A673 (cell line): ENCODE measurements around the gene RPL14. TPM values are rescaled to one million over a fixed set of nuclear protein-coding genes. Genes with fewer than 3 reads are reported as not detected.

Experiments
- BruUV-seq: library from RNA; stranded (reverse); fragments of 400-500 nt; replicated peaks from 2 replicates; lab custom pipeline; 2021; lab: Mats Ljungman, UMichigan
- CTCF ChIA-PET: fragments of 300-600 bp; sonication (Branson Sonifier 250); formaldehyde crosslinking; loops from one replicate; lab custom pipeline; 2022; ENCODE audit warnings: antibody characterized with exemption; lab: Charles Lee
- POLR2A ChIA-PET: fragments of 300-600 bp; sonication (Branson Sonifier 250); formaldehyde crosslinking; loops from one replicate; lab custom pipeline; 2022; ENCODE audit warnings: antibody characterized with exemption; ENCODE audit not compliant: low non-redundant PET; lab: Charles Lee
- DNase-seq: peaks from one replicate; pipeline ENCODE4 v3.0.0-alpha.2; 2015; ENCODE audit warnings: low spot score
- H3K27ac ChIP-seq: fragments of 200-600 bp; sonication (generic); 2 replicates; pipeline ENCODE4 v1.5.1; 2016; ENCODE audit warnings: mixed run types, low read depth, mild to moderate bottlenecking, mixed read lengths, antibody characterized with exemption, low read length; ENCODE audit not compliant: poor library complexity, severe bottlenecking
- H3K27me3 ChIP-seq: fragments of 200-600 bp; sonication (generic); replicated peaks from 2 replicates; pipeline ENCODE4 v1.6.1; 2017; ENCODE audit warnings: mixed run types, low read depth, mild to moderate bottlenecking, mixed read lengths, antibody characterized with exemption, low read length; ENCODE audit not compliant: insufficient read depth, poor library complexity
- H3K36me3 ChIP-seq: fragments of 200-600 bp; sonication (generic); 2 replicates; pipeline ENCODE4 v1.6.1; 2016; ENCODE audit warnings: mixed run types, mild to moderate bottlenecking, mixed read lengths, antibody characterized with exemption, low read length; ENCODE audit not compliant: insufficient read depth, poor library complexity, severe bottlenecking
- H3K4me1 ChIP-seq: fragments of 200-600 bp; sonication (generic); 2 replicates; pipeline ENCODE4 v1.6.1; 2017; ENCODE audit warnings: mixed run types, mild to moderate bottlenecking, mixed read lengths, antibody characterized with exemption, low read length; ENCODE audit not compliant: insufficient read depth, poor library complexity, severe bottlenecking
- H3K4me3 ChIP-seq: fragments of 200-600 bp; sonication (generic); 2 replicates; pipeline ENCODE4 v1.5.1; 2016; ENCODE audit warnings: low read depth, mixed run types, mild to moderate bottlenecking, mixed read lengths, low read length; ENCODE audit not compliant: poor library complexity, severe bottlenecking
- H3K9me3 ChIP-seq: fragments of 200-600 bp; sonication (generic); 2 replicates; pipeline ENCODE4 v1.6.1; 2016; ENCODE audit warnings: mixed run types, low read depth, mild to moderate bottlenecking, mixed read lengths, antibody characterized with exemption, low read length; ENCODE audit not compliant: poor library complexity, severe bottlenecking
- EZH2 ChIP-seq: fragments of 200-600 bp; sonication (generic); IDR thresholded peaks from 2 replicates; pipeline ENCODE4 v1.6.1; 2017; ENCODE audit warnings: borderline replicate concordance, low read depth, mild to moderate bottlenecking, mixed read lengths, antibody characterized with exemption, low read length; ENCODE audit not compliant: poor library complexity, severe bottlenecking
- intact Hi-C: fragments of 100-400 bp; cut with micrococcal nuclease; formaldehyde crosslinking; loops from one replicate; pipeline ENCODE4 v1.10.0; 2022; ENCODE audit not compliant: unreplicated experiment
- total RNA-seq: library from RNA; stranded (reverse); gene quantifications from 2 replicates; pipeline ENCODE4 v1.2.3, GENCODE V29; 2021
- TF ChIP-seq, protein P1 (sequence below): fragments of 300-800, 200-600 bp; sonication (generic); conservative IDR thresholded peaks from 2 replicates; pipeline ENCODE4 v1.5.1; 2017; ENCODE audit warnings: low read depth, mild to moderate bottlenecking, antibody characterized with exemption, low read length, moderate library complexity, mixed read lengths

The RPL14 gene
- total RNA-seq, 1 experiment from 2014 or later = 980 TPM

DNA sequence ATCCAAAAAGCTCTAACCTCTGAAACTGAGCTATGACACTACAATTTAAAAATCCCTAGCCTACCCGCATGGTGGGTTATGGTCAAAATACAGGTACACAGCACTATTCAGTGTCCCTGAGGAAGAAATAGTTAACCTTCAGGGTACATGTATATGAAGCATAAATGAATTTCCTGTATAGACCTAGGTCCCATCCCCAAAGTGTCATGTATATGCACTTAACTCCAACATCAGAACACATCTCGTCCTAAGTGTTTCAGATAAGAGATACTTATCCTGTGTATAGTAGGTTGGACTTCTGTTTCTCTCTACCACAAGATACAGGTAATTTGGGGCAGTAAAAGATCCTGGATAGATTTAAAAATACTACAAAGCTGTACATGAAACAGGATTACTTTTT is 6.4 kb downstream of the RPL14 start:
- H3K27me3 ChIP-seq = no peaks in the 10 kb centered on the region
- H3K4me3 ChIP-seq = no peak overlapping the region
- H3K9me3 ChIP-seq = no peaks in the 10 kb centered on the region
- H3K36me3 ChIP-seq = peaks cover 50% of the 10 kb centered on the region
- H3K27ac ChIP-seq = no peak overlapping the region
- DNase-seq = no peak
- TF ChIP-seq EZH2 = no peak
- TF ChIP-seq, protein P1, sequence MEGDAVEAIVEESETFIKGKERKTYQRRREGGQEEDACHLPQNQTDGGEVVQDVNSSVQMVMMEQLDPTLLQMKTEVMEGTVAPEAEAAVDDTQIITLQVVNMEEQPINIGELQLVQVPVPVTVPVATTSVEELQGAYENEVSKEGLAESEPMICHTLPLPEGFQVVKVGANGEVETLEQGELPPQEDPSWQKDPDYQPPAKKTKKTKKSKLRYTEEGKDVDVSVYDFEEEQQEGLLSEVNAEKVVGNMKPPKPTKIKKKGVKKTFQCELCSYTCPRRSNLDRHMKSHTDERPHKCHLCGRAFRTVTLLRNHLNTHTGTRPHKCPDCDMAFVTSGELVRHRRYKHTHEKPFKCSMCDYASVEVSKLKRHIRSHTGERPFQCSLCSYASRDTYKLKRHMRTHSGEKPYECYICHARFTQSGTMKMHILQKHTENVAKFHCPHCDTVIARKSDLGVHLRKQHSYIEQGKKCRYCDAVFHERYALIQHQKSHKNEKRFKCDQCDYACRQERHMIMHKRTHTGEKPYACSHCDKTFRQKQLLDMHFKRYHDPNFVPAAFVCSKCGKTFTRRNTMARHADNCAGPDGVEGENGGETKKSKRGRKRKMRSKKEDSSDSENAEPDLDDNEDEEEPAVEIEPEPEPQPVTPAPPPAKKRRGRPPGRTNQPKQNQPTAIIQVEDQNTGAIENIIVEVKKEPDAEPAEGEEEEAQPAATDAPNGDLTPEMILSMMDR = no peak
- POLR2A ChIA-PET = no interaction called here
- no TSS peak for BruUV-seq
- H3K4me1 ChIP-seq = no peaks in the 10 kb centered on the region
- intact Hi-C loops = no loop called here
- CTCF ChIA-PET = no interaction called here

DNA sequence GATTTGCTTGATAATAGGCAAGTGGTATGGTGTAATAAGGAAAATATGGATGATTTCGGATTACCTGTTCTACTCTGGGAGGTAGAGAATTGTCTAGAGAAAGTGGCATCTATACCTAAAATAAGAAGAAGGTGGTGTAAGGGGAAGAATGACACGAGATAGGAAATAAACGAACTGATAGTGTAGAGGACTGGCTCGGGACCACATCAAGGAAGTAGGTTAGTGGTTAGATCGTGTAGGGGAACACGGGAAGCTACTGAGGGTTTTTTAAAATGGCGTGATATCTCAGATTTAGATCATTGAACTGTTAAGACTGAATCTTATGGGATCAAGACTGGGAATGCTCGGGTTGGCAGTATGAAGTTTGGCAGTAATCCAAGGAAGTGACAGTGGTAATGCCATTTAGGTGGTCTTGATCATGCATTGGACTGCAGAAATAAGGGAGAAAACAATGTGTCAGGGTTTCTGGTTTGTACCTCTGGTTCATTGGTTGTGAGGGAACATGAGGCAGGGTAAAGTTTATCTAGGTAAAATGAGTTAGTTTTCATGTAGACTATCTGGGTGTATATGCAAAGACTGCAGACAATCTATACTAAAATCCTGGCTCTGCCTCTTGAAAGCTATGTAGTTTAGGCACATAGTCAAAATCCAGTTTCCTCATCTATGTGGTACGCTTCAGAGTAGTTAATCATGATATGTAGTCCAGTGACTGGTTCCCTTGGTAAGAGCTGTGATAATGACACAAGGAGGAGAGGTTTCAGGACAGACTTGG is 7.4 kb downstream of the RPL14 start:
- no peaks in the 10 kb centered on the region for H3K27me3 ChIP-seq
- H3K36me3 ChIP-seq = peaks cover 41% of the 10 kb centered on the region
- ChIA-PET POLR2A (interaction anchor here (0.6 kb wide), 1 partner anchor 31 kb away, joined by 11 read pairs; no protein-coding TSS in a partner anchor), CTCF (no interaction called here)
- no TSS peak for BruUV-seq
- no peak overlapping the region for H3K27ac ChIP-seq
- no peak for TF ChIP-seq EZH2
- TF ChIP-seq, protein P1 = no peak
- H3K4me1 ChIP-seq = no peaks in the 10 kb centered on the region
- H3K9me3 ChIP-seq = no peaks in the 10 kb centered on the region
- intact Hi-C loops = no loop called here
- H3K4me3 ChIP-seq = no peak overlapping the region
- DNase-seq = no peak

DNA sequence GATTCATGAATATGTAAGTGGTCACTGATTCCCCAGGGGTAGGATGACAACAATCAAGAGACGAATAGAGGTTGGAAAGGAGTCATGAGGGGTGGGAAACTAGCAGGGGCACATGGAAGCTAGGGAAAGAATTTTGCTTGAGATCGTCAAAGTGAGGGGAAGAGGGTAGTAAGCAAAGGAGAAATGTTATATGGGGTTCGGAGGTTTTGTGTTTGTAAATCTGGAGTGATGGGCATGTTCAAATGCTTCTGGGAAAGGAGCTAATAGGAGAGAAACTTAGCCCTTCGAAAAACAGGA is 7.9 kb downstream of the RPL14 start:
- no peak for DNase-seq
- no peaks in the 10 kb centered on the region for H3K9me3 ChIP-seq
- no TSS peak for BruUV-seq
- ChIA-PET CTCF (no interaction called here), POLR2A (interaction anchor here (0.6 kb wide), 1 partner anchor 31 kb away, joined by 11 read pairs; no protein-coding TSS in a partner anchor)
- H3K4me1 ChIP-seq = no peaks in the 10 kb centered on the region
- peaks cover 37% of the 10 kb centered on the region for H3K36me3 ChIP-seq
- intact Hi-C loops = no loop called here
- H3K27ac ChIP-seq = no peak overlapping the region
- no peak for TF ChIP-seq EZH2
- TF ChIP-seq, protein P1 = no peak
- no peak overlapping the region for H3K4me3 ChIP-seq
- H3K27me3 ChIP-seq = no peaks in the 10 kb centered on the region
